ENCODE results near the gene HEG1. TPM values are rescaled to one million over a fixed set of nuclear protein-coding genes. Genes with fewer than 3 reads are reported as not detected.

Gene HEG1
- polyA plus RNA-seq, 3 donors, result 0.28 to 4.2 (median 0.69) TPM

GRCh38 chr3:125055331-125055912 lies 375 bp downstream of the HEG1 start:
- peak overlapping the region; percentile 84 for H2AFZ ChIP-seq (ENCODE audit: insufficient read depth, low read depth, low read length, poor library complexity, severe bottlenecking)
- Mint-ChIP-seq H3K4me3 (peak overlapping the region; percentile 95 to 99), H3K27ac (peak overlapping the region in 3 of 7 donors; percentile 75 to 86 (median 78)), H3K27me3 (ENCODE audit: low read depth in 3 of 3) (peaks cover 9 to 47% (median 26%) of the 10 kb centered on the region in 3 donors), H3K4me1 (peaks cover 41% of the 10 kb centered on the region), H3K9me3 (no peaks in the 10 kb centered on the region), H3K36me3 (peaks cover 4 to 12% of the 10 kb centered on the region in 2 donors)
- H3K9me3 ChIP-seq (replicated peaks in 1 of 2; ENCODE audit: control insufficient read depth in 1 of 2, insufficient read depth in 1 of 2, low read length in 2 of 2), result no peaks in the 10 kb centered on the region
- no peaks in the 10 kb centered on the region for H3K79me2 ChIP-seq (ENCODE audit: insufficient read depth, low read length)
- peak overlapping the region in 1 of 2 donors; percentile 59 for H3K27ac ChIP-seq (ENCODE audit: low read depth in 1 of 2, low read length in 2 of 2)
- peaks cover 28 to 36% of the 10 kb centered on the region in 2 donors for H3K4me1 ChIP-seq (ENCODE audit: control insufficient read depth in 1 of 2, insufficient read depth in 2 of 2, low read length in 2 of 2)
- peaks cover 8 to 25% of the 10 kb centered on the region in 2 donors for H3K27me3 ChIP-seq (ENCODE audit: control insufficient read depth in 2 of 2, insufficient read depth in 2 of 2, low read length in 2 of 2)
- H4K20me1 ChIP-seq (ENCODE audit: insufficient read depth, low read length), result peaks cover 3% of the 10 kb centered on the region
- intact Hi-C loops (cut with micrococcal nuclease), result loop anchor here (5.0 to 10.0 kb wide), 2 partner anchors 79 to 107 kb away; no protein-coding TSS in a partner anchor
- no peak for TF ChIP-seq CTCF (IDR thresholded peaks at IDR 0.05)
- no peaks in the 10 kb centered on the region for H3K36me3 ChIP-seq (replicated peaks in 1 of 2; ENCODE audit: control insufficient read depth in 1 of 2, insufficient read depth in 2 of 2, low read length in 2 of 2)
- whole genome bisulfite sequencing (ENCODE audit: insufficient coverage), result under 1% methylated on average over 77 of the region's 78 CpGs
- peak overlapping the region; percentile 88 for H3K4me2 ChIP-seq (replicated peaks; ENCODE audit: extremely low read depth, low read length, poor library complexity, severe bottlenecking)
- peak overlapping the region; percentile 50 to 94 (median 88) for H3K4me3 ChIP-seq (replicated peaks in 1 of 3; ENCODE audit: low read depth in 2 of 3, low read length in 3 of 3)
- no peak for DNase-seq
- H3K9ac ChIP-seq (ENCODE audit: insufficient read depth, low read length, poor library complexity, severe bottlenecking), result peak overlapping the region; percentile 60

- peaks cover 8 to 25% of the 10 kb centered on the region in 2 donors for H3K27me3 ChIP-seq (ENCODE audit: control insufficient read depth in 2 of 2, insufficient read depth in 2 of 2, low read length in 2 of 2)
- peak overlapping the region; percentile 84 for H2AFZ ChIP-seq (ENCODE audit: insufficient read depth, low read depth, low read length, poor library complexity, severe bottlenecking)
- 0% methylated on average over 1 of the region's 17 CpGs for WGBS (ENCODE audit: insufficient coverage)
- intact Hi-C loops (cut with micrococcal nuclease), result loop anchor here (5.0 to 10.0 kb wide), 3 partner anchors 80 to 108 kb away; no protein-coding TSS in a partner anchor
- H4K20me1 ChIP-seq (ENCODE audit: insufficient read depth, low read length), result peaks cover 5% of the 10 kb centered on the region
- peak overlapping the region; percentile 50 to 94 (median 88) for H3K4me3 ChIP-seq (replicated peaks in 1 of 3; ENCODE audit: low read depth in 2 of 3, low read length in 3 of 3)
- Mint-ChIP-seq H3K36me3 (peaks cover 7 to 15% of the 10 kb centered on the region in 2 donors), H3K27me3 (ENCODE audit: low read depth in 3 of 3) (peaks cover 8 to 44% (median 25%) of the 10 kb centered on the region in 3 donors), H3K27ac (peak overlapping the region; percentile 16 to 86 (median 75)), H3K4me3 (peak overlapping the region; percentile 95 to 99), H3K9me3 (no peaks in the 10 kb centered on the region), H3K4me1 (peaks cover 41% of the 10 kb centered on the region)
- no peaks in the 10 kb centered on the region for H3K79me2 ChIP-seq (ENCODE audit: insufficient read depth, low read length)
- H3K4me1 ChIP-seq (ENCODE audit: control insufficient read depth in 1 of 2, insufficient read depth in 2 of 2, low read length in 2 of 2), result peaks cover 28 to 36% of the 10 kb centered on the region in 2 donors
- peak; percentile 45 to 65 (median 56) for DNase-seq
- H3K36me3 ChIP-seq (replicated peaks in 1 of 2; ENCODE audit: control insufficient read depth in 1 of 2, insufficient read depth in 2 of 2, low read length in 2 of 2), result no peaks in the 10 kb centered on the region
- no peaks in the 10 kb centered on the region for H3K9me3 ChIP-seq (replicated peaks in 1 of 2; ENCODE audit: control insufficient read depth in 1 of 2, insufficient read depth in 1 of 2, low read length in 2 of 2)
- H3K4me2 ChIP-seq (replicated peaks; ENCODE audit: extremely low read depth, low read length, poor library complexity, severe bottlenecking), result peak overlapping the region; percentile 88
- peak overlapping the region; percentile 60 for H3K9ac ChIP-seq (ENCODE audit: insufficient read depth, low read length, poor library complexity, severe bottlenecking)
- H3K27ac ChIP-seq (ENCODE audit: low read depth in 1 of 2, low read length in 2 of 2), result peak overlapping the region in 1 of 2 donors; percentile 59
- no peak for TF ChIP-seq CTCF (IDR thresholded peaks at IDR 0.05)
Measured at GRCh38 chr3:125054449-125055329, 1.1 kb downstream of the HEG1 start.

Measured in CD14-positive monocyte (primary cell).